Stimulated activated CD8-positive, alpha-beta memory T cell treated with anti-CD3 and anti-CD28 coated beads, Interleukin-15, amount 100 ng/mL, for 48 hours (primary cell): ENCODE data around the gene TKTL2.
"Not testable (repeated sequence)": the region's sequence is repeated elsewhere in the genome, so short reads cannot be mapped to it uniquely, and the experiment has no call there.

ENCODE experiments used
- DNase-seq, 2 donors: peaks; one replicate each; pipeline ENCODE4 v3.0.0-alpha.2; 2020; ENCODE audit warnings: low read depth in 2 of 2

Gene TKTL2

GRCh38 chr4:163447023-163447422, 26.5 kb downstream of the TKTL2 start:
- not testable (repeated sequence) for DNase-seq

GRCh38 chr4:163440040-163440439, 33.5 kb downstream of the TKTL2 start:
- DNase-seq, result no peak
